ENCODE data around the gene WWC2.

Gene WWC2

DNA sequence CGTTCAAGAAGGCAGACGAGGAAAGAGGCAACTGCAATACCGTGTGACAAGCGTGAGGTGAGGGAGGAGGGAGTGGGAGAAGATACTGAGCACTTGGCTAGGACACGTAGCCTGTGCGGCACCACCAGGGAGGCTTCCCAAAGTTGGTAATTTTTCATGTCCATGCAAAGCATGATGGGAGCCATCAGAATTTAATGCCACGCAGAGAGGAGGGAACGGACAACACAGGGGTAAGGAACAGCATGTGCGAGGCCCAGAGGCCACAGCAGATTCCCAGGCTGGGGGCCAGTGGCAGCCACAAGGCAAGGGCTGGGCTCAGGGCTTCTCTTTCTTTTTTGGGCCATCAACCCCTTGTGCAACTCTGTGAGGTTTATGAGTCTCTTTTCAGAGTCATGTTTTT, 234.1 kb downstream of the WWC2 start:
- DNase-seq: no peak
- WGBS: 94% methylated on average over 9 of the region's 9 CpGs
- H2BK120ac ChIP-seq (ENCODE audit: low read depth, low read length): no peak overlapping the region
- H3K27ac ChIP-seq (ENCODE audit: low read length, poor library complexity, severe bottlenecking): no peak overlapping the region
- no peak overlapping the region for H3K4me2 ChIP-seq (ENCODE audit: low read length, poor library complexity, severe bottlenecking)
- H3K9me3 ChIP-seq (ENCODE audit: control insufficient read depth, low read length): peaks cover 6% of the 10 kb centered on the region
- H3K23ac ChIP-seq (ENCODE audit: low read length in 2 of 2): no peak overlapping the region
- H3K9ac ChIP-seq (ENCODE audit: low read length): no peak overlapping the region
- peaks cover 10% of the 10 kb centered on the region for H3K4me1 ChIP-seq (ENCODE audit: control insufficient read depth, insufficient read depth, low read depth, low read length)
- H2BK15ac ChIP-seq (ENCODE audit: low read depth, poor library complexity, severe bottlenecking): no peak overlapping the region
- H2BK5ac ChIP-seq (ENCODE audit: low read depth, low read length, poor library complexity, severe bottlenecking): no peak overlapping the region
- no peaks in the 10 kb centered on the region for H3K79me1 ChIP-seq (replicated peaks; ENCODE audit: low read length, poor library complexity, severe bottlenecking)
- no peaks in the 10 kb centered on the region for H3K27me3 ChIP-seq (ENCODE audit: control insufficient read depth in 1 of 2, insufficient read depth in 1 of 2, low read length in 2 of 2)
- no peak overlapping the region for H2AFZ ChIP-seq (ENCODE audit: low read depth, low read length)
- no peak overlapping the region for H3K4me3 ChIP-seq (ENCODE audit: insufficient read depth in 1 of 2, low read depth in 1 of 2, low read length in 2 of 2)
- no peak overlapping the region for H4K8ac ChIP-seq (ENCODE audit: low read length)
- H3K14ac ChIP-seq (ENCODE audit: low read length in 2 of 2): peak overlapping the region in 1 of 2 experiments; percentile 5
- H2BK12ac ChIP-seq (ENCODE audit: low read length in 2 of 2): peak overlapping the region in 1 of 2 experiments; percentile 2
- no peak overlapping the region for H2AK5ac ChIP-seq (ENCODE audit: low read length, severe bottlenecking)
- H3K4ac ChIP-seq (ENCODE audit: low read depth in 1 of 2, low read length in 2 of 2): no peak overlapping the region
- H3K18ac ChIP-seq (ENCODE audit: low read depth in 1 of 2, low read length in 2 of 2): no peak overlapping the region
- no peak overlapping the region for H4K91ac ChIP-seq (ENCODE audit: low read length)
- no peaks in the 10 kb centered on the region for H3K36me3 ChIP-seq (ENCODE audit: control insufficient read depth in 1 of 2, insufficient read depth in 2 of 2, low read depth in 1 of 2, low read length in 2 of 2)

DNA sequence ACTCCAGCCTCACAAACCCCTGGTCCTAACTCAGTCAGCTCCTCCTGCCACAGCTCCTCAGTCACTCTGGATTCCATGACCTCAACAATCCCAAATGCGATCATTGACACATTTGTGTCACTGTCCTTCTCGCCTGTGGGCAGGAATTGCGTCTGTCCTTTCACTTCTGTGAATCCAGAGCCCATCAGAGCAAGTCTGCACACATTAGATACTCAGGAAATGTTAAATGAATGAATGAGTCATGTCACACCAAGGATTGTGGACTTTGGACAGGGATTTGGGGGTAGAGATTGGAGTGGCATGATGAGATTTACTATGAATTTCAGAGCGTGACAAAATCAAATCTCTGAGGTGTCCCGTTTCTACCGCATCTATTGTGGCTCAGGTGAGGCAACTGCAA, 234.9 kb downstream of the WWC2 start:
- Histone ChIP-seq H3K9ac (ENCODE audit: low read length) (no peak overlapping the region), H3K14ac (ENCODE audit: low read length in 2 of 2) (no peak overlapping the region), H2AK5ac (ENCODE audit: low read length, severe bottlenecking) (no peak overlapping the region), H4K8ac (ENCODE audit: low read length) (peak overlapping the region; percentile 57), H2AFZ (ENCODE audit: low read depth, low read length) (no peak overlapping the region), H3K4ac (ENCODE audit: low read depth in 1 of 2, low read length in 2 of 2) (peak overlapping the region; percentile 36 to 71), H3K23ac (ENCODE audit: low read length in 2 of 2) (no peak overlapping the region), H3K4me3 (ENCODE audit: insufficient read depth in 1 of 2, low read depth in 1 of 2, low read length in 2 of 2) (no peak overlapping the region), H4K91ac (ENCODE audit: low read length) (peak overlapping the region; percentile 67), H3K4me2 (ENCODE audit: low read length, poor library complexity, severe bottlenecking) (no peak overlapping the region), H3K27ac (ENCODE audit: low read length, poor library complexity, severe bottlenecking) (no peak overlapping the region), H3K27me3 (ENCODE audit: control insufficient read depth in 1 of 2, insufficient read depth in 1 of 2, low read length in 2 of 2) (no peaks in the 10 kb centered on the region), H2BK12ac (ENCODE audit: low read length in 2 of 2) (peak overlapping the region; percentile 37 to 97), H3K4me1 (ENCODE audit: control insufficient read depth, insufficient read depth, low read depth, low read length) (peaks cover 7% of the 10 kb centered on the region), H3K9me3 (ENCODE audit: control insufficient read depth, low read length) (peaks cover 6% of the 10 kb centered on the region), H2BK5ac (ENCODE audit: low read depth, low read length, poor library complexity, severe bottlenecking) (no peak overlapping the region), H2BK15ac (ENCODE audit: low read depth, poor library complexity, severe bottlenecking) (no peak overlapping the region), H2BK120ac (ENCODE audit: low read depth, low read length) (peak overlapping the region; percentile 37), H3K79me1 (replicated peaks; ENCODE audit: low read length, poor library complexity, severe bottlenecking) (no peaks in the 10 kb centered on the region), H3K36me3 (ENCODE audit: control insufficient read depth in 1 of 2, insufficient read depth in 2 of 2, low read depth in 1 of 2, low read length in 2 of 2) (no peaks in the 10 kb centered on the region), H3K18ac (ENCODE audit: low read depth in 1 of 2, low read length in 2 of 2) (peak overlapping the region in 1 of 2 experiments; percentile 46)
- WGBS: 92% methylated on average over 3 of the region's 6 CpGs
- DNase-seq: peak; percentile 23

DNA sequence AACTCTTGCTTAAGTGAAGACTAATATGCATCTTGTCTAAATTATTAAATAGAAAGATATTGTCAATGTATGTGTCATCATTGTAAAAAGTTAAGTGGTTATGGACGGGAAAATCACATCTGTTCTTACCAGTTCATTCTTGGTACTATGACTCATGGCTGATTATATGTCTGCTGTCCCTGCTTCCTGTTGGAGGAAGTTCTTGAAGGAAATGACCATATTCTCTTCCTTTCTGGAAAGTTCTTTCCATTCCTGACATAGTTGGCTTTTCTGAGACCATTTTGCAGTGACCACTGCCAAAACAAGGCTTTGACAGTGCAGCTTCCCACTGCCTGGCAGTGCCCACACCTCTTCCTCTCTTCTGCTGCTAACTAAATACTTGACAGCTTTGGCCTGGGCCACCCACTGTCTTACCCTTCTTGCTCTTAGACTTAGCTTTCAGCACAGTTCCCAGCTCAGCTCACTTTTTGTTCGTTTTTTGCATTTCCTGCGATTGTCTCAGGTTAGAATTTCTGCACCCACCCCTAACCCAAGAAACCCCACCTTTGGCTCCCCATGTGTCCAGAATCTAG, 236.4 kb downstream of the WWC2 start:
- 50% methylated on average over 2 of the region's 3 CpGs for WGBS
- peak overlapping the region; percentile 69 for H2BK120ac ChIP-seq (ENCODE audit: low read depth, low read length)
- peak overlapping the region in 1 of 2 experiments; percentile 83 for H3K14ac ChIP-seq (ENCODE audit: low read length in 2 of 2)
- no peaks in the 10 kb centered on the region for H3K9me3 ChIP-seq (ENCODE audit: control insufficient read depth, low read length)
- peak overlapping the region in 1 of 2 experiments; percentile 64 for H3K23ac ChIP-seq (ENCODE audit: low read length in 2 of 2)
- peak overlapping the region; percentile 29 to 94 for H3K4ac ChIP-seq (ENCODE audit: low read depth in 1 of 2, low read length in 2 of 2)
- H3K27ac ChIP-seq (ENCODE audit: low read length, poor library complexity, severe bottlenecking): peak overlapping the region; percentile 81
- H3K27me3 ChIP-seq (ENCODE audit: control insufficient read depth in 1 of 2, insufficient read depth in 1 of 2, low read length in 2 of 2): no peaks in the 10 kb centered on the region
- no peak overlapping the region for H3K4me2 ChIP-seq (ENCODE audit: low read length, poor library complexity, severe bottlenecking)
- H4K91ac ChIP-seq (ENCODE audit: low read length): peak overlapping the region; percentile 36
- peak overlapping the region; percentile 54 for H4K8ac ChIP-seq (ENCODE audit: low read length)
- H3K4me1 ChIP-seq (ENCODE audit: control insufficient read depth, insufficient read depth, low read depth, low read length): peaks cover 7% of the 10 kb centered on the region
- H2AFZ ChIP-seq (ENCODE audit: low read depth, low read length): no peak overlapping the region
- peak overlapping the region; percentile 68 to 94 for H3K18ac ChIP-seq (ENCODE audit: low read depth in 1 of 2, low read length in 2 of 2)
- no peaks in the 10 kb centered on the region for H3K36me3 ChIP-seq (ENCODE audit: control insufficient read depth in 1 of 2, insufficient read depth in 2 of 2, low read depth in 1 of 2, low read length in 2 of 2)
- peak overlapping the region; percentile 14 for H2BK5ac ChIP-seq (ENCODE audit: low read depth, low read length, poor library complexity, severe bottlenecking)
- DNase-seq: peak; percentile 91
- H3K4me3 ChIP-seq (ENCODE audit: insufficient read depth in 1 of 2, low read depth in 1 of 2, low read length in 2 of 2): no peak overlapping the region
- no peaks in the 10 kb centered on the region for H3K79me1 ChIP-seq (replicated peaks; ENCODE audit: low read length, poor library complexity, severe bottlenecking)
- H2BK12ac ChIP-seq (ENCODE audit: low read length in 2 of 2): peak overlapping the region; percentile 51 to 88
- H3K9ac ChIP-seq (ENCODE audit: low read length): no peak overlapping the region
- H2BK15ac ChIP-seq (ENCODE audit: low read depth, poor library complexity, severe bottlenecking): peak overlapping the region; percentile 44
- peak overlapping the region; percentile 76 for H2AK5ac ChIP-seq (ENCODE audit: low read length, severe bottlenecking)

GRCh38 chr4:183337349-183337748, 238.3 kb downstream of the WWC2 start:
- no peak overlapping the region for H2BK5ac ChIP-seq (ENCODE audit: low read depth, low read length, poor library complexity, severe bottlenecking)
- H3K18ac ChIP-seq (ENCODE audit: low read depth in 1 of 2, low read length in 2 of 2): no peak overlapping the region
- 91% methylated on average over 7 of the region's 9 CpGs for WGBS
- H3K9ac ChIP-seq (ENCODE audit: low read length): no peak overlapping the region
- no peak overlapping the region for H3K14ac ChIP-seq (ENCODE audit: low read length in 2 of 2)
- H3K9me3 ChIP-seq (ENCODE audit: control insufficient read depth, low read length): no peaks in the 10 kb centered on the region
- no peak for DNase-seq
- no peaks in the 10 kb centered on the region for H3K79me1 ChIP-seq (replicated peaks; ENCODE audit: low read length, poor library complexity, severe bottlenecking)
- peak overlapping the region; percentile 42 for H2BK120ac ChIP-seq (ENCODE audit: low read depth, low read length)
- H2AFZ ChIP-seq (ENCODE audit: low read depth, low read length): no peak overlapping the region
- H3K4me3 ChIP-seq (ENCODE audit: insufficient read depth in 1 of 2, low read depth in 1 of 2, low read length in 2 of 2): no peak overlapping the region
- H2BK15ac ChIP-seq (ENCODE audit: low read depth, poor library complexity, severe bottlenecking): peak overlapping the region; percentile 45
- H3K4ac ChIP-seq (ENCODE audit: low read depth in 1 of 2, low read length in 2 of 2): peak overlapping the region in 1 of 2 experiments; percentile 92
- H3K4me1 ChIP-seq (ENCODE audit: control insufficient read depth, insufficient read depth, low read depth, low read length): peaks cover 7% of the 10 kb centered on the region
- H3K27me3 ChIP-seq (ENCODE audit: control insufficient read depth in 1 of 2, insufficient read depth in 1 of 2, low read length in 2 of 2): no peaks in the 10 kb centered on the region
- peak overlapping the region; percentile 79 for H4K91ac ChIP-seq (ENCODE audit: low read length)
- no peaks in the 10 kb centered on the region for H3K36me3 ChIP-seq (ENCODE audit: control insufficient read depth in 1 of 2, insufficient read depth in 2 of 2, low read depth in 1 of 2, low read length in 2 of 2)
- peak overlapping the region; percentile 25 for H2AK5ac ChIP-seq (ENCODE audit: low read length, severe bottlenecking)
- no peak overlapping the region for H3K4me2 ChIP-seq (ENCODE audit: low read length, poor library complexity, severe bottlenecking)
- H2BK12ac ChIP-seq (ENCODE audit: low read length in 2 of 2): peak overlapping the region in 1 of 2 experiments; percentile 90
- H4K8ac ChIP-seq (ENCODE audit: low read length): no peak overlapping the region
- H3K27ac ChIP-seq (ENCODE audit: low read length, poor library complexity, severe bottlenecking): no peak overlapping the region
- no peak overlapping the region for H3K23ac ChIP-seq (ENCODE audit: low read length in 2 of 2)

Data from mesenchymal stem cell (in vitro differentiated cells and primary cell).